Loucy (cell line): ENCODE results near the gene PCNX4.

Experiments
- H2AFZ ChIP-seq: fragments of 200-600 bp; sonication (generic); 2 replicates; pipeline ENCODE4 v1.6.0; 2016; ENCODE audit warnings: antibody characterized with exemption, mild to moderate bottlenecking, low read length, moderate library complexity
- H3F3A ChIP-seq: fragments of 200-600 bp; 2 replicates; pipeline ENCODE4 v1.6.0; 2016; ENCODE audit warnings: antibody characterized with exemption, low read depth, mild to moderate bottlenecking
- H3K27me3 ChIP-seq: fragments of 200-600 bp; sonication (generic); 2 replicates; pipeline ENCODE4 v1.6.1; 2014; ENCODE audit warnings: low read length, mild to moderate bottlenecking; ENCODE audit not compliant: insufficient read depth, poor library complexity, severe bottlenecking
- H3K36me3 ChIP-seq: fragments of 200-600 bp; sonication (generic); 2 replicates; pipeline ENCODE4 v1.6.1; 2016; ENCODE audit warnings: low read length; ENCODE audit not compliant: insufficient read depth
- H3K4me1 ChIP-seq: fragments of 200-600 bp; sonication (generic); 2 replicates; pipeline ENCODE4 v1.5.1; 2014; ENCODE audit warnings: low read length, mild to moderate bottlenecking; ENCODE audit not compliant: insufficient read depth, poor library complexity, severe bottlenecking
- H3K4me2 ChIP-seq: fragments of 200-600 bp; sonication (generic); 2 replicates; pipeline ENCODE4 v1.6.0; 2014; ENCODE audit warnings: antibody characterized with exemption, low read length, low read depth, mild to moderate bottlenecking; ENCODE audit not compliant: poor library complexity, severe bottlenecking
- H3K4me3 ChIP-seq: fragments of 200-600 bp; sonication (generic); 2 replicates; pipeline ENCODE4 v1.5.1; 2014; ENCODE audit warnings: low read length, mild to moderate bottlenecking, mixed read lengths; ENCODE audit not compliant: poor library complexity, severe bottlenecking
- H3K79me2 ChIP-seq: fragments of 200-600 bp; sonication (generic); 2 replicates; pipeline ENCODE4 v1.6.1; 2014; ENCODE audit warnings: low read length; ENCODE audit not compliant: insufficient read depth
- H3K9ac ChIP-seq: fragments of 200-600 bp; sonication (generic); 2 replicates; pipeline ENCODE4 v1.6.0; 2014; ENCODE audit warnings: mild to moderate bottlenecking, low read depth, low read length, moderate library complexity; ENCODE audit not compliant: poor library complexity, severe bottlenecking
- H3K9me2 ChIP-seq: fragments of 200-600 bp; sonication (generic); replicated peaks from 2 replicates; pipeline ENCODE4 v1.6.1; 2016; ENCODE audit warnings: low read depth, low read length, mixed read lengths
- H3K9me3 ChIP-seq: fragments of 200-600 bp; sonication (generic); 2 replicates; pipeline ENCODE4 v1.6.1; 2014; ENCODE audit warnings: mild to moderate bottlenecking, antibody characterized with exemption, low read length, low read depth; ENCODE audit not compliant: insufficient read depth
- H4K20me1 ChIP-seq: fragments of 200-600 bp; sonication (generic); 2 replicates; pipeline ENCODE4 v1.6.0; 2014; ENCODE audit warnings: antibody characterized with exemption, low read length, mild to moderate bottlenecking; ENCODE audit not compliant: insufficient read depth, poor library complexity, severe bottlenecking
- EZH2phosphoT487 ChIP-seq: fragments of 200-600 bp; IDR thresholded peaks from 2 replicates; pipeline ENCODE4 v1.6.1; 2018; ENCODE audit warnings: antibody characterized with exemption, mild to moderate bottlenecking, moderate library complexity, borderline replicate concordance
- TF ChIP-seq, protein P1 (sequence below): fragments of 200-600 bp; sonication (generic); conservative IDR thresholded peaks from 2 replicates; pipeline ENCODE4 v1.5.1; 2014; ENCODE audit warnings: mild to moderate bottlenecking, antibody characterized with exemption, low read length

The PCNX4 gene

DNA sequence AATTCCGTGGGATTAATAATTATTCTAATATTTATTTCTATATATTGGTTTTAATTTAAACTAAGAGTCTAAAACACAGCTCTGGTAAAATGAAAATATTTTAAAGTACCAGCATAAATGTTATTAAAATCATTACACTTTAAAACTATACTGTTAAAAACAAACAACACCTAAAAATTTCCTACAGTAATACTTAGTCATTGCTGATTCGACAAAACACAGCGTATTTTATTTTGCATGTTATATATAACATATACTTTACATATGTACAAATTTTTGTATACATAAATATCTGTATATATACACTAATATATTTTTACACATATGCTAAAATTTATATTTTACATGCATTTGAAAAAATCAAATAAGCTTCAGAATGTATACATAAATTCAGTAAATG lies 6.0 kb upstream of the PCNX4 start:
- no peaks in the 10 kb centered on the region for H4K20me1 ChIP-seq
- no peak overlapping the region for H3K4me2 ChIP-seq
- H3K27me3 ChIP-seq = no peaks in the 10 kb centered on the region
- no peaks in the 10 kb centered on the region for H3K9me3 ChIP-seq
- no peaks in the 10 kb centered on the region for H3F3A ChIP-seq
- no peak overlapping the region for H3K9ac ChIP-seq
- no peak for TF ChIP-seq EZH2phosphoT487
- TF ChIP-seq, protein P1, sequence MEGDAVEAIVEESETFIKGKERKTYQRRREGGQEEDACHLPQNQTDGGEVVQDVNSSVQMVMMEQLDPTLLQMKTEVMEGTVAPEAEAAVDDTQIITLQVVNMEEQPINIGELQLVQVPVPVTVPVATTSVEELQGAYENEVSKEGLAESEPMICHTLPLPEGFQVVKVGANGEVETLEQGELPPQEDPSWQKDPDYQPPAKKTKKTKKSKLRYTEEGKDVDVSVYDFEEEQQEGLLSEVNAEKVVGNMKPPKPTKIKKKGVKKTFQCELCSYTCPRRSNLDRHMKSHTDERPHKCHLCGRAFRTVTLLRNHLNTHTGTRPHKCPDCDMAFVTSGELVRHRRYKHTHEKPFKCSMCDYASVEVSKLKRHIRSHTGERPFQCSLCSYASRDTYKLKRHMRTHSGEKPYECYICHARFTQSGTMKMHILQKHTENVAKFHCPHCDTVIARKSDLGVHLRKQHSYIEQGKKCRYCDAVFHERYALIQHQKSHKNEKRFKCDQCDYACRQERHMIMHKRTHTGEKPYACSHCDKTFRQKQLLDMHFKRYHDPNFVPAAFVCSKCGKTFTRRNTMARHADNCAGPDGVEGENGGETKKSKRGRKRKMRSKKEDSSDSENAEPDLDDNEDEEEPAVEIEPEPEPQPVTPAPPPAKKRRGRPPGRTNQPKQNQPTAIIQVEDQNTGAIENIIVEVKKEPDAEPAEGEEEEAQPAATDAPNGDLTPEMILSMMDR = no peak
- H3K79me2 ChIP-seq = no peaks in the 10 kb centered on the region
- no peaks in the 10 kb centered on the region for H3K9me2 ChIP-seq
- no peaks in the 10 kb centered on the region for H3K36me3 ChIP-seq
- H3K4me1 ChIP-seq = peaks cover 31% of the 10 kb centered on the region
- H3K4me3 ChIP-seq = no peak overlapping the region
- H2AFZ ChIP-seq = no peak overlapping the region

DNA sequence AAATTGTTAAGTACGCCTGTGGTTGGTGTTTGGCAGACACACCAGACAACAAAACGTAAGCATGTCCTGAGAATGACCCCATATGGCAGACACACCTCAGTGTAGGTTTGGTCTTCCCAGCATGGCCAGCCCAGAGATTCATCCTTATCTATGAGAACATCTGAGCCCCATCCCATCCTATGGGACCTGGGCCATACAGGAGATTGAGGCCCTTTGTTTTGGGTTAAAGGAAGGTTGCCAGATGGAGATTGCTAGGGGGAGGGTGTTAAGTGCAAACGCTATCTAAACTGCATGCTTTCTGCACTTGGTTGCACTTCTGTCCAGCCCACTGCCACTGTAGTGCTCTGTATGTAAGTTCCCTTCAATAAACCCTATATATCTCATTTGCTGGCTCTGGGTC lies 4.1 kb upstream of the PCNX4 start:
- Histone ChIP-seq H3K9me2 (no peaks in the 10 kb centered on the region), H3K79me2 (peaks cover 5% of the 10 kb centered on the region), H3K4me1 (peaks cover 37% of the 10 kb centered on the region), H4K20me1 (no peaks in the 10 kb centered on the region), H3K9ac (no peak overlapping the region), H3K27me3 (no peaks in the 10 kb centered on the region), H3F3A (peaks cover 4% of the 10 kb centered on the region; the same call in 1 of the 2 replicates), H3K4me2 (peak overlapping the region; percentile 19), H3K36me3 (no peaks in the 10 kb centered on the region), H3K9me3 (no peaks in the 10 kb centered on the region), H2AFZ (peak overlapping the region; percentile 66), H3K4me3 (no peak overlapping the region)
- TF ChIP-seq, protein P1 = no peak
- TF ChIP-seq EZH2phosphoT487 = no peak

DNA sequence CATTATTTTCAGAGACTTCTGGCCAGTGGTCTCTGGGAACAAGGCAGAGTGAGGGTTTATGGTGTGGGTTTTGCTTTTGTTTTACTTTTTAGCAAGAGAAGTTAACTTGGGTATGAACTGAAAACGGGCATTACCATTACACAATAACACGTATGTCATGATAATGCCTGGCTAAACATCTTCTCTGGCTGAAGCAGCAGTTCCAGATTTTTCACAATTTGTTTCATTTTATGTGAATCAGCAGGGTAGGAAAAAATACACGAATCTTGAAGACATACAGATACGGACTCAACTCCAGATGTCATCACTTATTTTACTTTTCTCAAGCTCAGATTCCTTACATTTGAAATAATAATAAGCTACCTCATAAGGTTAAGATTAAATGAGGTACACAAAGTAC lies 2.5 kb upstream of the PCNX4 start:
- H3F3A ChIP-seq = peaks cover 4% of the 10 kb centered on the region; the same call in 1 of the 2 replicates
- H4K20me1 ChIP-seq = peaks cover 8% of the 10 kb centered on the region
- no peaks in the 10 kb centered on the region for H3K27me3 ChIP-seq
- no peaks in the 10 kb centered on the region for H3K9me2 ChIP-seq
- no peak for TF ChIP-seq EZH2phosphoT487
- TF ChIP-seq, protein P1 = no peak
- peak overlapping the region; percentile 35 for H3K9ac ChIP-seq
- H2AFZ ChIP-seq = peak overlapping the region; percentile 66
- H3K4me2 ChIP-seq = peak overlapping the region; percentile 36
- peaks cover 21% of the 10 kb centered on the region for H3K79me2 ChIP-seq
- no peak overlapping the region for H3K4me3 ChIP-seq
- H3K4me1 ChIP-seq = peaks cover 48% of the 10 kb centered on the region
- H3K9me3 ChIP-seq = no peaks in the 10 kb centered on the region
- H3K36me3 ChIP-seq = no peaks in the 10 kb centered on the region
